A673 (cell line): ENCODE measurements around the gene KCNT2. TPM values are rescaled to one million over a fixed set of nuclear protein-coding genes. Genes with fewer than 3 reads are reported as not detected.

Source experiments
- BruUV-seq: library from RNA; stranded (reverse); fragments of 400-500 nt; replicated peaks from 2 replicates; lab custom pipeline; 2021; lab: Mats Ljungman, UMichigan
- CTCF ChIA-PET: fragments of 300-600 bp; sonication (Branson Sonifier 250); formaldehyde crosslinking; loops from one replicate; lab custom pipeline; 2022; ENCODE audit warnings: antibody characterized with exemption; lab: Charles Lee
- POLR2A ChIA-PET: fragments of 300-600 bp; sonication (Branson Sonifier 250); formaldehyde crosslinking; loops from one replicate; lab custom pipeline; 2022; ENCODE audit warnings: antibody characterized with exemption; ENCODE audit not compliant: low non-redundant PET; lab: Charles Lee
- DNase-seq: peaks from one replicate; pipeline ENCODE4 v3.0.0-alpha.2; 2015; ENCODE audit warnings: low spot score
- H3K27ac ChIP-seq: fragments of 200-600 bp; sonication (generic); 2 replicates; pipeline ENCODE4 v1.5.1; 2016; ENCODE audit warnings: mixed run types, low read depth, mild to moderate bottlenecking, mixed read lengths, antibody characterized with exemption, low read length; ENCODE audit not compliant: poor library complexity, severe bottlenecking
- H3K27me3 ChIP-seq: fragments of 200-600 bp; sonication (generic); replicated peaks from 2 replicates; pipeline ENCODE4 v1.6.1; 2017; ENCODE audit warnings: mixed run types, low read depth, mild to moderate bottlenecking, mixed read lengths, antibody characterized with exemption, low read length; ENCODE audit not compliant: insufficient read depth, poor library complexity
- H3K36me3 ChIP-seq: fragments of 200-600 bp; sonication (generic); 2 replicates; pipeline ENCODE4 v1.6.1; 2016; ENCODE audit warnings: mixed run types, mild to moderate bottlenecking, mixed read lengths, antibody characterized with exemption, low read length; ENCODE audit not compliant: insufficient read depth, poor library complexity, severe bottlenecking
- H3K4me1 ChIP-seq: fragments of 200-600 bp; sonication (generic); 2 replicates; pipeline ENCODE4 v1.6.1; 2017; ENCODE audit warnings: mixed run types, mild to moderate bottlenecking, mixed read lengths, antibody characterized with exemption, low read length; ENCODE audit not compliant: insufficient read depth, poor library complexity, severe bottlenecking
- H3K4me3 ChIP-seq: fragments of 200-600 bp; sonication (generic); 2 replicates; pipeline ENCODE4 v1.5.1; 2016; ENCODE audit warnings: low read depth, mixed run types, mild to moderate bottlenecking, mixed read lengths, low read length; ENCODE audit not compliant: poor library complexity, severe bottlenecking
- H3K9me3 ChIP-seq: fragments of 200-600 bp; sonication (generic); 2 replicates; pipeline ENCODE4 v1.6.1; 2016; ENCODE audit warnings: mixed run types, low read depth, mild to moderate bottlenecking, mixed read lengths, antibody characterized with exemption, low read length; ENCODE audit not compliant: poor library complexity, severe bottlenecking
- EZH2 ChIP-seq: fragments of 200-600 bp; sonication (generic); IDR thresholded peaks from 2 replicates; pipeline ENCODE4 v1.6.1; 2017; ENCODE audit warnings: borderline replicate concordance, low read depth, mild to moderate bottlenecking, mixed read lengths, antibody characterized with exemption, low read length; ENCODE audit not compliant: poor library complexity, severe bottlenecking
- intact Hi-C: fragments of 100-400 bp; cut with micrococcal nuclease; formaldehyde crosslinking; loops from one replicate; pipeline ENCODE4 v1.10.0; 2022; ENCODE audit not compliant: unreplicated experiment
- total RNA-seq: library from RNA; stranded (reverse); gene quantifications from 2 replicates; pipeline ENCODE4 v1.2.3, GENCODE V29; 2021
- TF ChIP-seq, protein P1 (sequence below): fragments of 300-800, 200-600 bp; sonication (generic); conservative IDR thresholded peaks from 2 replicates; pipeline ENCODE4 v1.5.1; 2017; ENCODE audit warnings: low read depth, mild to moderate bottlenecking, antibody characterized with exemption, low read length, moderate library complexity, mixed read lengths

Gene KCNT2
- total RNA-seq, 1 experiment from 2014 or later: 1.2 TPM

DNA sequence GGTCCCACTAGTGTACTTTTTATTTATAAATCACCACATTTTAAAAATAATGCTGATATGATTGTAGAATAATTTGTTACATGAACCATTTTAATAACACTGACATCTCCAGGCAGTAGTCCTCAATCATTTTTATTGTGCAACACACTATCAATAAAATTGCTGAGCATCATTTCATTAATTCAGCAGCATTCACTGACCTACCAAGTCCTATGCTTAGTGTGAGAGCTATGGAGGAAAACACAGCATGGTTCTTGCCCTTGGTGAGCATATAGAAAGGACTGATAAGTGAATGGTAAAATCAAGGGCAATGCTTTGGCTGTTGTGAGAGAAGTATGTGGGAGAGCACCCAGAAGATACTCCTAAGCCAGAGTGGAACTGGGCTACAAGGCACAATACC, 119.7 kb downstream of the KCNT2 start:
- intact Hi-C loops: no loop called here
- no peak for TF ChIP-seq EZH2
- TF ChIP-seq, protein P1, sequence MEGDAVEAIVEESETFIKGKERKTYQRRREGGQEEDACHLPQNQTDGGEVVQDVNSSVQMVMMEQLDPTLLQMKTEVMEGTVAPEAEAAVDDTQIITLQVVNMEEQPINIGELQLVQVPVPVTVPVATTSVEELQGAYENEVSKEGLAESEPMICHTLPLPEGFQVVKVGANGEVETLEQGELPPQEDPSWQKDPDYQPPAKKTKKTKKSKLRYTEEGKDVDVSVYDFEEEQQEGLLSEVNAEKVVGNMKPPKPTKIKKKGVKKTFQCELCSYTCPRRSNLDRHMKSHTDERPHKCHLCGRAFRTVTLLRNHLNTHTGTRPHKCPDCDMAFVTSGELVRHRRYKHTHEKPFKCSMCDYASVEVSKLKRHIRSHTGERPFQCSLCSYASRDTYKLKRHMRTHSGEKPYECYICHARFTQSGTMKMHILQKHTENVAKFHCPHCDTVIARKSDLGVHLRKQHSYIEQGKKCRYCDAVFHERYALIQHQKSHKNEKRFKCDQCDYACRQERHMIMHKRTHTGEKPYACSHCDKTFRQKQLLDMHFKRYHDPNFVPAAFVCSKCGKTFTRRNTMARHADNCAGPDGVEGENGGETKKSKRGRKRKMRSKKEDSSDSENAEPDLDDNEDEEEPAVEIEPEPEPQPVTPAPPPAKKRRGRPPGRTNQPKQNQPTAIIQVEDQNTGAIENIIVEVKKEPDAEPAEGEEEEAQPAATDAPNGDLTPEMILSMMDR: no peak
- no peak for DNase-seq
- POLR2A ChIA-PET: no interaction called here
- CTCF ChIA-PET: no interaction called here
- H3K27me3 ChIP-seq: no peaks in the 10 kb centered on the region
- no peaks in the 10 kb centered on the region for H3K9me3 ChIP-seq
- no peak overlapping the region for H3K4me3 ChIP-seq
- H3K4me1 ChIP-seq: no peaks in the 10 kb centered on the region
- no peaks in the 10 kb centered on the region for H3K36me3 ChIP-seq
- H3K27ac ChIP-seq: no peak overlapping the region
- BruUV-seq: no TSS peak

GRCh38 chr1:196486346-196486745, 121.9 kb downstream of the KCNT2 start:
- ChIA-PET POLR2A (no interaction called here), CTCF (no interaction called here)
- BruUV-seq: no TSS peak
- H3K4me3 ChIP-seq: no peak overlapping the region
- TF ChIP-seq EZH2: no peak
- TF ChIP-seq, protein P1: no peak
- DNase-seq: no peak
- no peaks in the 10 kb centered on the region for H3K4me1 ChIP-seq
- intact Hi-C loops: no loop called here
- no peaks in the 10 kb centered on the region for H3K9me3 ChIP-seq
- no peaks in the 10 kb centered on the region for H3K36me3 ChIP-seq
- H3K27me3 ChIP-seq: no peaks in the 10 kb centered on the region
- no peak overlapping the region for H3K27ac ChIP-seq

- no peak for TF ChIP-seq EZH2
- H3K4me3 ChIP-seq: no peak overlapping the region
- no TSS peak for BruUV-seq
- ChIA-PET POLR2A (no interaction called here), CTCF (no interaction called here)
- no peaks in the 10 kb centered on the region for H3K4me1 ChIP-seq
- no peak overlapping the region for H3K27ac ChIP-seq
- DNase-seq: no peak
- no peaks in the 10 kb centered on the region for H3K36me3 ChIP-seq
- no peaks in the 10 kb centered on the region for H3K9me3 ChIP-seq
- intact Hi-C loops: no loop called here
- H3K27me3 ChIP-seq: no peaks in the 10 kb centered on the region
Measured at GRCh38 chr1:196481616-196482015, 126.6 kb downstream of the KCNT2 start.

GRCh38 chr1:196477262-196477661, 131.0 kb downstream of the KCNT2 start:
- no peaks in the 10 kb centered on the region for H3K9me3 ChIP-seq
- no peaks in the 10 kb centered on the region for H3K4me1 ChIP-seq
- ChIA-PET CTCF (no interaction called here), POLR2A (no interaction called here)
- H3K27ac ChIP-seq: no peak overlapping the region
- DNase-seq: no peak
- no peak for TF ChIP-seq EZH2
- TF ChIP-seq, protein P1: no peak
- no TSS peak for BruUV-seq
- intact Hi-C loops: no loop called here
- H3K36me3 ChIP-seq: no peaks in the 10 kb centered on the region
- H3K4me3 ChIP-seq: no peak overlapping the region
- no peaks in the 10 kb centered on the region for H3K27me3 ChIP-seq
